GM12865 (cell line): ENCODE data around the gene TCF12.

Experiments used
- DNase-seq: peaks from one replicate; pipeline ENCODE4 v3.0.0; 2010; ENCODE audit warnings: low read depth
- H3K4me3 ChIP-seq: 2 replicates; pipeline ENCODE4 v1.5.1; 2011; ENCODE audit warnings: mild to moderate bottlenecking, low read depth, low read length, control low read depth
- TF ChIP-seq, protein P1 (sequence below): IDR thresholded peaks from 2 replicates; pipeline ENCODE4 v1.5.1; 2011; ENCODE audit warnings: low read length, control low read depth, low read depth, inconsistent platforms; ENCODE audit not compliant: insufficient read depth; ENCODE audit errors: missing control alignments

Gene TCF12

DNA sequence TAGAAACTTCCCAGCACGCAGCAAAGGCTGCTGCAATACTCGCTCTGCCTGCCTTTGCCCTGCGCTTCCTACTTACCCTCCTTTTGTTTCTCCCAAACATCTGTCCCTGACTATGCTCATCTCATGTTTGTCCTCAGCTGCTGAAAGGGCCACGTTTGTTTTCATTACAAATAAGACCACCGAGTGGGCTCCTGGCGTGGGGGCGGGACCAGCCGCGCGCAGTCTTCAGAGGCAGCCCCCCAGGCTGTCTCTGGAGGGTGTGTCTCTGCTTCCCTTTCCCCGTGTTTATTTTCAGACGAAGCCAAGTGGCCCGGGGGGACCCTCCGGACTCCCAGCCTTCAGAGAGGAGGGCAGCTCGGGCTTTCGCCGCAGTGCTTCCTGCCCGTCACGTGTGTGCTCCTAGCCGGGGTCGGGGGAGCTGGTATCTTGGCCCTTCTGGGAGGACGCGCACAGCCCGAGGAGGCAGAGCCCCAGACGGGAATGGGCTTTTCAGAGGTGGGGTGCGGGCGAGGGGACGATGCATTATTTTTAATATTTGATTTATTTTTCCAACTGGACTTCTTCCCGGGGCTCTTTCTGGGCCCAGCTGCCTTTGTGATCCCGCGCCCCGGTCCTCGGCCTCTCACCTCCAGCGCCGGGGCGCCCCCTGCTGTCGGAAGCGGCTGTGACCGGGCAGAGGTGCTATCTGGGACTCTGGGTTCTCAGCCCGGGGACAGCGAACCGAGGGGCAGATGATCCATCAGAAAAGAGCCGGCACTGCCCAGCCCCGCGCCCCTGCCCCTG is 387.9 kb downstream of the TCF12 start:
- TF ChIP-seq, protein P1, sequence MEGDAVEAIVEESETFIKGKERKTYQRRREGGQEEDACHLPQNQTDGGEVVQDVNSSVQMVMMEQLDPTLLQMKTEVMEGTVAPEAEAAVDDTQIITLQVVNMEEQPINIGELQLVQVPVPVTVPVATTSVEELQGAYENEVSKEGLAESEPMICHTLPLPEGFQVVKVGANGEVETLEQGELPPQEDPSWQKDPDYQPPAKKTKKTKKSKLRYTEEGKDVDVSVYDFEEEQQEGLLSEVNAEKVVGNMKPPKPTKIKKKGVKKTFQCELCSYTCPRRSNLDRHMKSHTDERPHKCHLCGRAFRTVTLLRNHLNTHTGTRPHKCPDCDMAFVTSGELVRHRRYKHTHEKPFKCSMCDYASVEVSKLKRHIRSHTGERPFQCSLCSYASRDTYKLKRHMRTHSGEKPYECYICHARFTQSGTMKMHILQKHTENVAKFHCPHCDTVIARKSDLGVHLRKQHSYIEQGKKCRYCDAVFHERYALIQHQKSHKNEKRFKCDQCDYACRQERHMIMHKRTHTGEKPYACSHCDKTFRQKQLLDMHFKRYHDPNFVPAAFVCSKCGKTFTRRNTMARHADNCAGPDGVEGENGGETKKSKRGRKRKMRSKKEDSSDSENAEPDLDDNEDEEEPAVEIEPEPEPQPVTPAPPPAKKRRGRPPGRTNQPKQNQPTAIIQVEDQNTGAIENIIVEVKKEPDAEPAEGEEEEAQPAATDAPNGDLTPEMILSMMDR = peak; percentile 84
- peak overlapping the region; percentile 79 for H3K4me3 ChIP-seq

GRCh38 chr15:57306944-57307411 is 388.5 kb downstream of the TCF12 start:
- DNase-seq = no peak
- peak overlapping the region; percentile 79 for H3K4me3 ChIP-seq

More for the DNA sequence above, 387.9 kb downstream of the TCF12 start:
- peak; percentile 83 for DNase-seq

DNA sequence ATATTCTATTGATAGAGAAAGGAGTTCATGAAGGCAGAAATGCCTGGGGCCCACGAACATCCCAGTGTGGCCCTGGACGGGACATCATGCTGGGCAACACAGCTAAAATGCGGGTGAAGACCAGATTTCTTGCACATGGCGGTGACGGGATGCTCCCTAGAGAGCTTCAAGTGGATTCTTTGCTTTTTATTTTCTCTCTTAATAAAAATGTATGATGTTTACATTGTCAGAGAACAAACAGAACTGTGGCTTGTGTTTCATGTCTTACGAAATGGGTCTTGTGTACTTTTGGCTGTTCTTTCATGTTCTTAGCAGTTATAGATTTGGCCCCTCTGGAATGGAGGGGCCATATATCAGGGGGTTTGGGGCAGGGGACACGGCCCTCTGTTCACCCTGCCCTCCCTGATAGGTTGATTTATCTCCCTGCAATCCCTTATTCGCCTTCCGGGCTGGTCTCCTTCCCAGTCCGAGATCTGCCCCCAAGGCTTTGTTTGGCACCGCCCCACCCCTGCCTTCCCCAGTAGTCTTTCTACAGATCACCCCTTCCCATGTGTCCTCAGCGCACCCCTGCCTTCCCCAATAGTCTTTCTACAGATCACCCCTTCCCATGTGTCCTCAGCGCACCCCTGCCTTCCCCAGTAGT is 389.2 kb downstream of the TCF12 start:
- no peak for DNase-seq
- no peak overlapping the region for H3K4me3 ChIP-seq
- TF ChIP-seq, protein P1 = no peak

More at GRCh38 chr15:57306944-57307411, 388.5 kb downstream of the TCF12 start:
- TF ChIP-seq, protein P1 = no peak

GRCh38 chr15:57308170-57308545 is 389.7 kb downstream of the TCF12 start:
- TF ChIP-seq, protein P1 = no peak
- no peak overlapping the region for H3K4me3 ChIP-seq
- no peak for DNase-seq

- DNase-seq = no peak
- TF ChIP-seq, protein P1 = no peak
- no peak overlapping the region for H3K4me3 ChIP-seq
Observed at GRCh38 chr15:57309856-57310760, 391.7 kb downstream of the TCF12 start.

DNA sequence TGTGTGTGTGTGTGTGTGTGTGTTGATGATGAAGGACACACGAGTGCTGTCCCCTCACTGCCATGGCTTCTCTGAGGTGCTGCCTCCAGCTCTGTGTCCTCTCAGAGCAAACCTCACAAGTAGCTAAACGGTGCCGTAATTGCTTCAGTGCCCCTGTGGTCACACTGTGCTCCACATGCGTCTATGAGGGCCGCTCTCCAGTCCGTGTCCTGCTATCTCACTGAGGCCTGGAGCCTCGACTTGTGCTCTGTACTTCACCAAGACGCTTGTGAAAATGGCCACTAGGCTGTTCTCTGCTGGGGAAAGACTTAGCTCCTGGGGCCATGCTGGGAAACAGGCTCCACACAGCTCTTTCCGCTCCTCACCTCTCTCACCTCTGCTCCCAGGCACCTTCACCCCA is 392.4 kb downstream of the TCF12 start:
- H3K4me3 ChIP-seq = no peak overlapping the region
- TF ChIP-seq, protein P1 = no peak
- DNase-seq = no peak
